Measurements from ENCODE around the gene CRAMP1. TPM values are rescaled to one million over a fixed set of nuclear protein-coding genes. Genes with fewer than 3 reads are reported as not detected.

Gene CRAMP1
- total RNA-seq, 1 donor from 2014 or later, result 22.4 TPM

DNA sequence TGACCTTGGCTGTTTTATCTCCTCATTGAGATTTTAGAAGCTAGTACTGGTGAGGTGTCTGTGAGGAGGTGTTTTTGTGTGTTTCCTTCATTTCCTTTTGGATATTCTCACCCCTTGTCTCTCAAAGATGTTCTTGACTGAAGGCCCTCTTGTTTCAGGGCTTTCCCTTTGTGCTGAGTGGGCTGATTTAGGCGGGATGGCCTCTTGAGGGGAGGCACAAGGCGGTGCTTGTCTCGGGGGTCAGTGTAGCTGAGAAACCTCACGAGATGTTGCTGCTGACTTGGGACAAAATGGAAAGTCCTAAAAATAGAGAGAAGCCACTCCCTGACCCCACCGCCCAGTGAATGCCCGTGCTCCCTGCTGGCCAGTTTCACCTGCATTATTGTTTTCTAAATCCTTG, 14.2 kb downstream of the CRAMP1 start:
- ATAC-seq (ENCODE audit: low read depth), result no peak
- no peak overlapping the region for H3K4me3 Mint-ChIP-seq

GRCh38 chr16:1626776-1627175, 14.6 kb downstream of the CRAMP1 start:
- intact Hi-C loops (cut with micrococcal nuclease), result no loop called here
- Mint-ChIP-seq H3K27ac (no peak overlapping the region), H3K9me3 (no peaks in the 10 kb centered on the region), H3K4me1 (peaks cover 19% of the 10 kb centered on the region), H3K27me3 (no peaks in the 10 kb centered on the region), H3K36me3 (ENCODE audit: low read depth) (peaks cover 55% of the 10 kb centered on the region), H3K4me3 (no peak overlapping the region)
- DNase-seq (no peak), ATAC-seq (ENCODE audit: low read depth) (no peak)
- no peak for TF ChIP-seq CTCF (IDR thresholded peaks at IDR 0.05)
- CTCF ChIA-PET, result no interaction called here
- POLR2A ChIA-PET, result no interaction called here

More for the DNA sequence above, 14.2 kb downstream of the CRAMP1 start:
- TF ChIP-seq CTCF (IDR thresholded peaks at IDR 0.05), result no peak
- POLR2A ChIA-PET, result no interaction called here
- no peaks in the 10 kb centered on the region for H3K27me3 Mint-ChIP-seq
- no peaks in the 10 kb centered on the region for H3K9me3 Mint-ChIP-seq
- DNase-seq, result no peak
- intact Hi-C loops (cut with micrococcal nuclease), result no loop called here
- CTCF ChIA-PET, result no interaction called here
- peaks cover 21% of the 10 kb centered on the region for H3K4me1 Mint-ChIP-seq
- H3K36me3 Mint-ChIP-seq (ENCODE audit: low read depth), result peaks cover 52% of the 10 kb centered on the region
- no peak overlapping the region for H3K27ac Mint-ChIP-seq

DNA sequence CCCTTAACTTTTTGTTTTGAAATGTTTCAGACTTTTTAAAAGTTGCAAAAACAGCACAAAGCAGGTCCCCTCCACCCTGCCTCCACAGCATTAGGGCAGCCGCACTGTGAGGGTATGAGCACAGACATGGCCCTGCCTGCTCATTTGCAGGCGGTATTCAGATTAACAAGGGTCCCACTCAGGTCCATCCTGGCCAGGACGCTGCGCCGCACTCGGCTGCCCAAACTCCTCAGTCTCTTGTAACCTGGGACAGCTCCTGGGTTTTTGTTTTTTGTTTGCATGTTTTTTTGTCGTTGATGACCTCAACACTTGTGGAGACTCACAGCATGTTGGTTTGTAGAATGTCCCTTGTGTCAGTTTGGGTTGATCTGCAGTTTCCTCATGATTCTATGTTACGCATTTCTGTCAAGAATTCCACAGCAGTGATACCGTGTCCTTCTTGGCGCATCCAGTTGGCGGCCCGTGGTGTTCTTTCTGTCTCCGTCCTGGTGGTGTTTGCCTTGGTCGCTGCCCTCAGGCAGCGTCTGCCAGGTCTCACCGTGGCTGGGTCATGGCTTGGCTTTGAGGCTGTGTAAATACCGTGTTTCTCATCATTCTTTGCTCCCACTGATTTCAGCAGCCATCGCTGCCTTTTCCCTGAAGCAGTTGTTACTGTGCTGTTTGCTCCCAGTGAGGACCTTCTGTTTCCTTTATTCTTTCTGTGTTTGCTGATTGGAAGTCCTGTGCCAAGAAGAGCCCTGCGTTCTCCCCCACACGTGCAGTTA, 18.5 kb downstream of the CRAMP1 start:
- no peak overlapping the region for H3K4me3 Mint-ChIP-seq
- ChIA-PET CTCF (interaction anchor here (1.0 kb wide), 1 partner anchor 267 kb away, joined by 3 read pairs; no protein-coding TSS in a partner anchor), POLR2A (no interaction called here)
- intact Hi-C loops (cut with micrococcal nuclease), result no loop called here
- peaks cover 78% of the 10 kb centered on the region for H3K36me3 Mint-ChIP-seq (ENCODE audit: low read depth)
- TF ChIP-seq CTCF (IDR thresholded peaks at IDR 0.05), result no peak
- peaks cover 6% of the 10 kb centered on the region for H3K4me1 Mint-ChIP-seq
- DNase-seq (no peak), ATAC-seq (ENCODE audit: low read depth) (no peak)
- no peak overlapping the region for H3K27ac Mint-ChIP-seq
- no peaks in the 10 kb centered on the region for H3K27me3 Mint-ChIP-seq
- H3K9me3 Mint-ChIP-seq, result no peaks in the 10 kb centered on the region

DNA sequence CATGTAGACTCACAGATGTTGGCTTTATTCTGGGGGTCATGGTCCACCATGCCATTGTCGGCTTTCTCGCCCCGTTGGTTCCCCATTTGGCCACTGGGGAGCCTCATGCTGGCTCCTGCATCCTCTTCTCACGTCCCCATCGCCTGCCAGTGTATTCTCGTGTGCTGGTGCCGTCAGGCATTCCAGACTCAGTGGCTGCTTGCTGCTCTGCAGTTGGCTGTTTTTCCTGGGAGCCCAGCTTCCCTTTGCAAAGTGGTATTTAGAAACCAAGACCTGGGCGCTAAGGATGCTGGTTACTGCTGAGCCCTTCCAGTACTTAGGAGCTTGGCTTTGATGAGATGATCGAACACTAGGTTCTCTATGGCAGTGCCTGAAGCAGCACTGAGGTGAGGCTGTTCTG, 19.1 kb downstream of the CRAMP1 start:
- POLR2A ChIA-PET, result no interaction called here
- TF ChIP-seq CTCF (IDR thresholded peaks at IDR 0.05), result no peak
- Mint-ChIP-seq H3K27ac (no peak overlapping the region), H3K9me3 (no peaks in the 10 kb centered on the region), H3K4me3 (no peak overlapping the region), H3K4me1 (peaks cover 6% of the 10 kb centered on the region), H3K27me3 (no peaks in the 10 kb centered on the region), H3K36me3 (ENCODE audit: low read depth) (peaks cover 77% of the 10 kb centered on the region)
- CTCF ChIA-PET, result interaction anchor here (1.0 kb wide), 1 partner anchor 267 kb away, joined by 3 read pairs; no protein-coding TSS in a partner anchor
- DNase-seq (no peak), ATAC-seq (ENCODE audit: low read depth) (no peak)
- intact Hi-C loops (cut with micrococcal nuclease), result no loop called here

DNA sequence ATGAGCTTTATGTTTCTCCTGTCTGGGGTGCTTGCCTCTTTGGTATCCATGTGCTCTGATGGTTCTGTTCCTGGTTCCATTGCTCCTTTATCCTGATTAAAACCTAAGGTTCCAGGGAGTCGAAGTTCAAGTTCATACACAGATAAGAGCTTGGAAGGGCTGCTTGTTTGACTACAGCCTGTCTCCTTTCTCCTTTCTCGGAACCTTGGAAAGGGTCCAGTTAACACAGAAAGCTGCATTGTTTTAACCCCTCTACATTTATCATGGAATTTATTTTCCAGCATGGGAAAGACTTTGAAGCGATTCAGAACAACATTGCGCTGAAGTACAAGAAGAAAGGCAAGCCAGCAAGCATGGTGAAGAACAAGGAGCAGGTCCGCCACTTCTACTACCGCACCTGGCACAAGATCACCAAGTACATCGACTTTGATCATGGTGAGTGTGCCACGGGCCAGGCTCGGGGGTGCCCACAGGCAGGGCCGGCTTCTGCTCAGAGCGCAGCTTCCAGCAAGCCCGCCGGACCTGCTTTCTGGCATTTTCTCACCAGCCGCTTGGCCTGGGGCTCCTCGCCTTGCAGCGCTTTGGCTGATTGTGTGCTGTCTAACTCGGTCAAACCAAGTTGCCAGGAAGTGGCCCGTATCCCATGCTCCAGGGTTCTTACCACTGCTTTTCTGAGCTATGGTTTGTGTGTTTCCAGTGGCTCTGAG, 19.9 kb downstream of the CRAMP1 start:
- no peak for DNase-seq
- Mint-ChIP-seq H3K27me3 (no peaks in the 10 kb centered on the region), H3K27ac (no peak overlapping the region), H3K4me1 (peaks cover 6% of the 10 kb centered on the region), H3K9me3 (no peaks in the 10 kb centered on the region), H3K4me3 (no peak overlapping the region), H3K36me3 (ENCODE audit: low read depth) (peaks cover 69% of the 10 kb centered on the region)
- ChIA-PET POLR2A (no interaction called here), CTCF (interaction anchor here (1.0 kb wide), 1 partner anchor 268 kb away, joined by 3 read pairs; no protein-coding TSS in a partner anchor)
- TF ChIP-seq CTCF (IDR thresholded peaks at IDR 0.05), result no peak
- ATAC-seq (ENCODE audit: low read depth), result no peak
- intact Hi-C loops (cut with micrococcal nuclease), result no loop called here

Measured in activated B cell treated with CpG ODN at 0.5 μM for 24 hours (primary cell).